Measurements from ENCODE around the gene NME5.
"Not testable (repeated sequence)": the region's sequence is repeated elsewhere in the genome, so short reads cannot be mapped to it uniquely, and the experiment has no call there.

The NME5 gene

GRCh38 chr5:138138949-138139780, at the start of gene NME5:
Gene NME5 (minus strand): TSS chr5:138139428. CDS start chr5:138138780, 648 bp downstream.
- no peak for DNase-seq (ENCODE audit: low spot score)

GRCh38 chr5:138188626-138189025, 49.4 kb upstream of the NME5 start:
- DNase-seq (ENCODE audit: low spot score): no peak

GRCh38 chr5:138186002-138186447, 46.8 kb upstream of the NME5 start:
- no peak for DNase-seq (ENCODE audit: low spot score)

GRCh38 chr5:138182808-138183207, 43.6 kb upstream of the NME5 start:
- DNase-seq (ENCODE audit: low spot score): no peak

- DNase-seq (ENCODE audit: low spot score): no peak
Measured at GRCh38 chr5:138180841-138181240, 41.6 kb upstream of the NME5 start.

GRCh38 chr5:138180183-138180782, 41.1 kb upstream of the NME5 start:
- DNase-seq (ENCODE audit: low spot score): peak; percentile 70

- DNase-seq (ENCODE audit: low spot score): no peak
Measured at GRCh38 chr5:138179277-138179857, 40.1 kb upstream of the NME5 start.

GRCh38 chr5:138178516-138179276, 39.5 kb upstream of the NME5 start, which contains the start of the genes BRD8 and KIF20A:
Gene BRD8 (minus strand): TSS chr5:138178630. CDS start chr5:138178614, 16 bp downstream.
Gene KIF20A (plus strand): TSS chr5:138179112. CDS start chr5:138179681, 569 bp downstream.
- DNase-seq (ENCODE audit: low spot score): peak; percentile 99

GRCh38 chr5:138177941-138178515, 38.8 kb upstream of the NME5 start:
- peak; percentile 42 for DNase-seq (ENCODE audit: low spot score)

- no peak for DNase-seq (ENCODE audit: low spot score)
Measured at GRCh38 chr5:138170299-138170698, 31.1 kb upstream of the NME5 start.

- DNase-seq (ENCODE audit: low spot score): no peak
Measured at GRCh38 chr5:138169124-138169523, 29.9 kb upstream of the NME5 start.

GRCh38 chr5:138163721-138164120, 24.5 kb upstream of the NME5 start:
- no peak for DNase-seq (ENCODE audit: low spot score)

- no peak for DNase-seq (ENCODE audit: low spot score)
Measured at GRCh38 chr5:138160706-138161105, 21.5 kb upstream of the NME5 start.

- DNase-seq (ENCODE audit: low spot score): no peak
Measured at GRCh38 chr5:138159666-138160065, 20.4 kb upstream of the NME5 start.

GRCh38 chr5:138157626-138158025, 18.4 kb upstream of the NME5 start:
- no peak for DNase-seq (ENCODE audit: low spot score)

GRCh38 chr5:138155977-138156376, 16.7 kb upstream of the NME5 start:
- not testable (repeated sequence) for DNase-seq (ENCODE audit: low spot score)

GRCh38 chr5:138149530-138149929, 10.3 kb upstream of the NME5 start:
- DNase-seq (ENCODE audit: low spot score): no peak

- peak; percentile 83 for DNase-seq (ENCODE audit: low spot score)
Measured at GRCh38 chr5:138148811-138149210, 9.6 kb upstream of the NME5 start.

GRCh38 chr5:138143578-138143977, 4.3 kb upstream of the NME5 start:
- not testable (repeated sequence) for DNase-seq (ENCODE audit: low spot score)

GRCh38 chr5:138141734-138142133, 2.5 kb upstream of the NME5 start:
- DNase-seq (ENCODE audit: low spot score): no peak

- no peak for DNase-seq (ENCODE audit: low spot score)
Measured at GRCh38 chr5:138140268-138140667, 1.0 kb upstream of the NME5 start.

GRCh38 chr5:138139781-138140090, 508 bp upstream of the NME5 start:
- no peak for DNase-seq (ENCODE audit: low spot score)
